GM21381 (cell line): Measurements from ENCODE around the gene OPN1MW.
A peak's percentile ranks its signal among the peaks of the same experiment; 100 is the strongest.
"Not testable (repeated sequence)": the region's sequence is repeated elsewhere in the genome, so short reads cannot be mapped to it uniquely, and the experiment has no call there.

Source experiments
- ATAC-seq: cut with Tn5 transposase; IDR thresholded peaks from one replicate; pipeline ENCODE4 v1.9.1; 2021; ENCODE audit warnings: mild to moderate bottlenecking, moderate library complexity; ENCODE audit not compliant: unreplicated experiment

The OPN1MW gene

GRCh38 chrX:154182296-154182695, at the start of gene OPN1MW:
Gene OPN1MW, plus strand, starts transcription at chrX:154182596. Its CDS starts 82 bp downstream, at chrX:154182678.
- not testable (repeated sequence) for ATAC-seq

GRCh38 chrX:154135458-154136229, 46.8 kb upstream of the OPN1MW start:
- no peak for ATAC-seq

- ATAC-seq: no peak
Observed at GRCh38 chrX:154136627-154137161, 45.7 kb upstream of the OPN1MW start.

GRCh38 chrX:154138857-154139256, 43.5 kb upstream of the OPN1MW start:
- no peak for ATAC-seq

- ATAC-seq: no peak
Observed at GRCh38 chrX:154140206-154140605, 42.2 kb upstream of the OPN1MW start.

GRCh38 chrX:154140742-154141141, 41.7 kb upstream of the OPN1MW start:
- no peak for ATAC-seq

- no peak for ATAC-seq
Observed at GRCh38 chrX:154142386-154142785, 40.0 kb upstream of the OPN1MW start.

- no peak for ATAC-seq
Observed at GRCh38 chrX:154142950-154143745, 39.2 kb upstream of the OPN1MW start.

GRCh38 chrX:154144010-154144409, 38.4 kb upstream of the OPN1MW start, which contains the start of gene OPN1LW:
Gene OPN1LW, plus strand, starts transcription at chrX:154144243. Its CDS starts 41 bp downstream, at chrX:154144284.
- ATAC-seq: not testable (repeated sequence)

GRCh38 chrX:154151030-154151429, 31.4 kb upstream of the OPN1MW start:
- ATAC-seq: not testable (repeated sequence)

GRCh38 chrX:154156221-154156620, 26.2 kb upstream of the OPN1MW start:
- ATAC-seq: not testable (repeated sequence)

GRCh38 chrX:154157207-154157606, 25.2 kb upstream of the OPN1MW start:
- ATAC-seq: not testable (repeated sequence)

- not testable (repeated sequence) for ATAC-seq
Observed at GRCh38 chrX:154159345-154159744, 23.1 kb upstream of the OPN1MW start.

- not testable (repeated sequence) for ATAC-seq
Observed at GRCh38 chrX:154164902-154165301, 17.5 kb upstream of the OPN1MW start.

GRCh38 chrX:154168384-154168783, 14.0 kb upstream of the OPN1MW start:
- ATAC-seq: not testable (repeated sequence)

- ATAC-seq: peak; percentile 81
Observed at GRCh38 chrX:154172535-154172943, 9.9 kb upstream of the OPN1MW start.

GRCh38 chrX:154174356-154174755, 8.0 kb upstream of the OPN1MW start:
- ATAC-seq: not testable (repeated sequence)

- not testable (repeated sequence) for ATAC-seq
Observed at GRCh38 chrX:154183794-154184193, 1.4 kb downstream of the OPN1MW start.

- not testable (repeated sequence) for ATAC-seq
Observed at GRCh38 chrX:154192846-154193245, 10.4 kb downstream of the OPN1MW start.

- ATAC-seq: not testable (repeated sequence)
Observed at GRCh38 chrX:154194316-154194715, 11.9 kb downstream of the OPN1MW start.

- not testable (repeated sequence) for ATAC-seq
Observed at GRCh38 chrX:154196466-154196865, 14.1 kb downstream of the OPN1MW start.
